GM23338 (cell line): ENCODE measurements around the gene SLC9A9. TPM values are rescaled to one million over a fixed set of nuclear protein-coding genes. Genes with fewer than 3 reads are reported as not detected.

Experiments used
- ATAC-seq: fragments of 200-7000 bp; cut with Tn5 transposase; 3 replicates; pipeline ENCODE4 v1.9.1; 2020
- DNase-seq: peaks from one replicate; pipeline ENCODE4 v3.0.0-alpha.2; 2015; ENCODE audit warnings: low spot score
- H2AFZ ChIP-seq: fragments of 200-600 bp; sonication (generic); 2 replicates; pipeline ENCODE4 v1.8.0; 2016; ENCODE audit warnings: antibody characterized with exemption, mild to moderate bottlenecking, moderate library complexity
- H3F3A ChIP-seq: fragments of 200-600 bp; sonication (generic); replicated peaks from 2 replicates; pipeline ENCODE4 v1.8.0; 2017; ENCODE audit warnings: antibody characterized with exemption, mixed run types, low read depth
- H3K27ac ChIP-seq: fragments of 200-600 bp; sonication (generic); 2 replicates; pipeline ENCODE4 v1.6.1; 2016; ENCODE audit warnings: low read depth
- H3K27me3 ChIP-seq: fragments of 200-600 bp; sonication (generic); 2 replicates; pipeline ENCODE4 v1.8.0; 2016; ENCODE audit warnings: mild to moderate bottlenecking, mixed run types, moderate library complexity; ENCODE audit not compliant: insufficient read depth
- H3K36me3 ChIP-seq: fragments of 200-600 bp; sonication (generic); 2 replicates; pipeline ENCODE4 v1.8.0; 2016; ENCODE audit warnings: mild to moderate bottlenecking; ENCODE audit not compliant: insufficient read depth
- H3K4me1 ChIP-seq: fragments of 200-600 bp; sonication (generic); 2 replicates; pipeline ENCODE4 v1.8.0; 2016; ENCODE audit warnings: mild to moderate bottlenecking, moderate library complexity; ENCODE audit not compliant: insufficient read depth
- H3K4me2 ChIP-seq: fragments of 200-600 bp; sonication (generic); 2 replicates; pipeline ENCODE4 v1.7.1; 2017; ENCODE audit warnings: mixed run types
- H3K4me3 ChIP-seq: fragments of 200-600 bp; sonication (generic); 2 replicates; pipeline ENCODE4 v1.6.1; 2016; ENCODE audit warnings: mixed run types
- H3K79me2 ChIP-seq: fragments of 200-600 bp; sonication (generic); replicated peaks from 2 replicates; pipeline ENCODE4 v1.8.0; 2017; ENCODE audit warnings: mild to moderate bottlenecking; ENCODE audit not compliant: insufficient read depth
- H3K9me2 ChIP-seq: fragments of 200-600 bp; sonication (generic); 2 replicates; pipeline ENCODE4 v1.8.0; 2017; ENCODE audit not compliant: insufficient read depth
- H4K20me1 ChIP-seq: fragments of 200-600 bp; sonication (generic); replicated peaks from 2 replicates; pipeline ENCODE4 v1.8.0; 2017; ENCODE audit warnings: mild to moderate bottlenecking; ENCODE audit not compliant: insufficient read depth
- H3K27ac Mint-ChIP-seq: 2 replicates; pipeline ENCODE4 v1.8.0; 2020; ENCODE audit warnings: inconsistent platforms, mild to moderate bottlenecking, moderate library complexity, mixed read lengths
- H3K27me3 Mint-ChIP-seq: 3 replicates; pipeline ENCODE4 v1.8.0; 2022; ENCODE audit warnings: low read depth, mild to moderate bottlenecking, moderate library complexity, mixed read lengths, inconsistent platforms; ENCODE audit not compliant: insufficient read depth, poor library complexity
- H3K36me3 Mint-ChIP-seq: 3 replicates; pipeline ENCODE4 v1.8.0; 2021; ENCODE audit warnings: low read depth, mild to moderate bottlenecking, inconsistent platforms, moderate library complexity, mixed read lengths
- H3K4me1 Mint-ChIP-seq: 3 replicates; pipeline ENCODE4 v1.8.0; 2020; ENCODE audit warnings: mild to moderate bottlenecking, inconsistent platforms, mixed read lengths
- H3K4me3 Mint-ChIP-seq: 3 replicates; pipeline ENCODE4 v1.8.0; 2021; ENCODE audit warnings: moderate library complexity, mild to moderate bottlenecking, inconsistent platforms, mixed read lengths
- H3K9me3 Mint-ChIP-seq: 3 replicates; pipeline ENCODE4 v1.8.0; 2020; ENCODE audit warnings: moderate library complexity, mild to moderate bottlenecking, inconsistent platforms, mixed read lengths
- CREB1 ChIP-seq: fragments of 250-450 bp; sonication (Bioruptor Pico); IDR thresholded peaks from 2 replicates; pipeline ENCODE4 v1.5.0; 2020; ENCODE audit warnings: low read depth, mild to moderate bottlenecking, moderate library complexity
- CTCF ChIP-seq, 2 experiments: fragments of 200-600 bp in 1 of 2; sonication (generic) in 1 of 2; conservative IDR thresholded peaks; 2 replicates each; pipeline versions ENCODE4 v1.5.1 to v1.6.1; 2016 to 2017; ENCODE audit warnings: antibody characterized with exemption in 2 of 2, low read depth in 2 of 2, mild to moderate bottlenecking in 2 of 2, moderate library complexity in 1 of 2
- EZH2 ChIP-seq: fragments of 200-600 bp; sonication (generic); IDR thresholded peaks from one replicate; pipeline ENCODE4 v1.8.0; 2017; ENCODE audit warnings: antibody characterized with exemption, mild to moderate bottlenecking, low read depth; ENCODE audit not compliant: unreplicated experiment
- EZH2phosphoT487 ChIP-seq: fragments of 200-600 bp; sonication (generic); IDR thresholded peaks from one replicate; pipeline ENCODE4 v1.8.1; 2018; ENCODE audit warnings: antibody characterized with exemption; ENCODE audit not compliant: unreplicated experiment
- JUNB ChIP-seq: IDR thresholded peaks from one replicate; pipeline ENCODE4 v1.6.1; 2016; ENCODE audit warnings: antibody characterized with exemption; ENCODE audit not compliant: unreplicated experiment
- NANOG ChIP-seq: IDR thresholded peaks from 2 replicates; pipeline ENCODE4 v1.6.1; 2016; ENCODE audit warnings: antibody characterized with exemption, borderline replicate concordance
- POLR2AphosphoS5 ChIP-seq: IDR thresholded peaks from 2 replicates; pipeline ENCODE4 v1.6.1; 2016; ENCODE audit warnings: antibody characterized with exemption, low read depth
- STAT1 ChIP-seq: IDR thresholded peaks from one replicate; pipeline ENCODE4 v1.6.1; 2016; ENCODE audit warnings: antibody characterized with exemption; ENCODE audit not compliant: unreplicated experiment
- ZNF114 ChIP-seq: fragments of 250-450 bp; sonication (Bioruptor Pico); IDR thresholded peaks from 2 replicates; pipeline ENCODE4 v1.5.0; 2020; ENCODE audit warnings: mild to moderate bottlenecking, moderate library complexity
- ZNF331 ChIP-seq: fragments of 250-450 bp; sonication (Bioruptor Pico); IDR thresholded peaks from 2 replicates; pipeline ENCODE4 v1.5.0; 2020; ENCODE audit warnings: low read depth, mild to moderate bottlenecking, moderate library complexity
- ZNF462 ChIP-seq: fragments of 250-450 bp; sonication (Bioruptor Pico); IDR thresholded peaks from 2 replicates; pipeline ENCODE4 v1.5.0; 2020; ENCODE audit warnings: mild to moderate bottlenecking, moderate library complexity
- polyA plus RNA-seq: library from polyadenylated mRNA; unstranded; fragments of >200 nt; fragmentation: Nextera tagmentation; extraction: Ambion mirVana; gene quantifications from 2 replicates; pipeline ENCODE4 v1.2.1, GENCODE V29; 2016
- total RNA-seq: library from RNA; depleted of rRNA; stranded (reverse); fragments of >200 nt; shearing (Covaris generic); gene quantifications from 2 replicates; pipeline ENCODE4 v1.2.3, GENCODE V29; 2014
- TF ChIP-seq, protein P1 (sequence below): IDR thresholded peaks from 2 replicates; pipeline ENCODE4 v1.6.1; 2016; ENCODE audit warnings: antibody characterized with exemption
- TF ChIP-seq, protein P2 (sequence below): IDR thresholded peaks from one replicate; pipeline ENCODE4 v1.6.1; 2018; ENCODE audit warnings: antibody characterized with exemption; ENCODE audit not compliant: unreplicated experiment

SLC9A9 gene
- total and polyA plus RNA-seq, 2 experiments from 2014 or later, result 1.3 to 1.6 TPM

DNA sequence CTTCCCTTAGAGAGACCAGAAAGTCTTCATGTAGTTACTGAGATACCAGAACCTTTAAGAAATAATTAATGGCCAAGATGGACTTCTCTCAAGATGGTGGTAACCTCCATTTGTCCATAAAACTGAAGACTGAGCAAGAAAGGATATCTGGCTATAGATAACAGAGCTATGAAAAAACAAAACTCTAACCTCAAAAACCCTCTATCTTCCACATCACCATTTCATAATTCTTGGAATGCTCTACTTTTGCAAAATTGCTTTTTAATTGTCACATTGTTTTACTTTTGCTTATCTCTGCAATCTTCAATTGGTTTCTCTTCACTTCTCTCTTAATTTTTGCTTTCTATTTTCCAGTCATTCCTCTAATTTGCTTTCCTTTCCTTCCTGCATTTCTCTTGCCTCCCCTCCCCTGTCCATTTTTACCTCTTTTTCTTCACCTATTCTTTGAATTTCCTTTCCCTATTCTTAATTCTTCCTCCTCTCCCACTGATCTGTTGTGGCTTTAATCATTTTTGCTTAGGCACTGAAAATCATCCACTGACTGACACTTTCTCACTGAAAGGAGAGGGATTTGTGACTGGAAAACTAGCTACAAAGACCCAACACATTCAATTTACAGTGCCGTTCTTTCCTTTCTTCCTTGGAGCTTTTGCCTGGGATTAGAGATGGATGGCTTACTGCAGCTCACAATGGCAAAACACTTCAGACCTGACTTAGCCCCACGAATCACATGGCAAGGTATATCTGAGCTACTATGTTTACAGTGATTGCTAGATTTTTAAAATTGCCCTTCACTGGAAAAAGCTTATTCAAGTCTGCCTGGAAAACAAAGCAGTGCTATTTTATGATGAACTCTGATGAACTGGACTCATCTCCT, 485.9 kb downstream of the SLC9A9 start:
- H3K4me2 ChIP-seq, result no peak overlapping the region
- no peak overlapping the region for H3K4me3 Mint-ChIP-seq
- ATAC-seq, result no peak
- TF ChIP-seq EZH2, result no peak
- no peak for TF ChIP-seq STAT1
- no peak for TF ChIP-seq EZH2phosphoT487
- TF ChIP-seq, protein P1, sequence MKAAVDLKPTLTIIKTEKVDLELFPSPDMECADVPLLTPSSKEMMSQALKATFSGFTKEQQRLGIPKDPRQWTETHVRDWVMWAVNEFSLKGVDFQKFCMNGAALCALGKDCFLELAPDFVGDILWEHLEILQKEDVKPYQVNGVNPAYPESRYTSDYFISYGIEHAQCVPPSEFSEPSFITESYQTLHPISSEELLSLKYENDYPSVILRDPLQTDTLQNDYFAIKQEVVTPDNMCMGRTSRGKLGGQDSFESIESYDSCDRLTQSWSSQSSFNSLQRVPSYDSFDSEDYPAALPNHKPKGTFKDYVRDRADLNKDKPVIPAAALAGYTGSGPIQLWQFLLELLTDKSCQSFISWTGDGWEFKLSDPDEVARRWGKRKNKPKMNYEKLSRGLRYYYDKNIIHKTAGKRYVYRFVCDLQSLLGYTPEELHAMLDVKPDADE, result no peak
- TF ChIP-seq, protein P2, sequence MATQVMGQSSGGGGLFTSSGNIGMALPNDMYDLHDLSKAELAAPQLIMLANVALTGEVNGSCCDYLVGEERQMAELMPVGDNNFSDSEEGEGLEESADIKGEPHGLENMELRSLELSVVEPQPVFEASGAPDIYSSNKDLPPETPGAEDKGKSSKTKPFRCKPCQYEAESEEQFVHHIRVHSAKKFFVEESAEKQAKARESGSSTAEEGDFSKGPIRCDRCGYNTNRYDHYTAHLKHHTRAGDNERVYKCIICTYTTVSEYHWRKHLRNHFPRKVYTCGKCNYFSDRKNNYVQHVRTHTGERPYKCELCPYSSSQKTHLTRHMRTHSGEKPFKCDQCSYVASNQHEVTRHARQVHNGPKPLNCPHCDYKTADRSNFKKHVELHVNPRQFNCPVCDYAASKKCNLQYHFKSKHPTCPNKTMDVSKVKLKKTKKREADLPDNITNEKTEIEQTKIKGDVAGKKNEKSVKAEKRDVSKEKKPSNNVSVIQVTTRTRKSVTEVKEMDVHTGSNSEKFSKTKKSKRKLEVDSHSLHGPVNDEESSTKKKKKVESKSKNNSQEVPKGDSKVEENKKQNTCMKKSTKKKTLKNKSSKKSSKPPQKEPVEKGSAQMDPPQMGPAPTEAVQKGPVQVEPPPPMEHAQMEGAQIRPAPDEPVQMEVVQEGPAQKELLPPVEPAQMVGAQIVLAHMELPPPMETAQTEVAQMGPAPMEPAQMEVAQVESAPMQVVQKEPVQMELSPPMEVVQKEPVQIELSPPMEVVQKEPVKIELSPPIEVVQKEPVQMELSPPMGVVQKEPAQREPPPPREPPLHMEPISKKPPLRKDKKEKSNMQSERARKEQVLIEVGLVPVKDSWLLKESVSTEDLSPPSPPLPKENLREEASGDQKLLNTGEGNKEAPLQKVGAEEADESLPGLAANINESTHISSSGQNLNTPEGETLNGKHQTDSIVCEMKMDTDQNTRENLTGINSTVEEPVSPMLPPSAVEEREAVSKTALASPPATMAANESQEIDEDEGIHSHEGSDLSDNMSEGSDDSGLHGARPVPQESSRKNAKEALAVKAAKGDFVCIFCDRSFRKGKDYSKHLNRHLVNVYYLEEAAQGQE, result no peak
- TF ChIP-seq ZNF331 (CRISPR knock-in tag), result no peak
- TF ChIP-seq JUNB, result no peak
- TF ChIP-seq NANOG, result no peak
- TF ChIP-seq CTCF (conservative IDR thresholded peaks at IDR 0.05; ENCODE audit: low read depth in 2 of 2), result no peak
- TF ChIP-seq ZNF114 (CRISPR knock-in tag), result no peak
- no peak for TF ChIP-seq ZNF462 (CRISPR knock-in tag)
- TF ChIP-seq CREB1 (CRISPR knock-in tag), result no peak
- no peak for TF ChIP-seq POLR2AphosphoS5
- no peak overlapping the region for H3K27ac Mint-ChIP-seq
- no peaks in the 10 kb centered on the region for H3K36me3 ChIP-seq
- no peaks in the 10 kb centered on the region for H3K4me1 Mint-ChIP-seq
- H3F3A ChIP-seq, result no peaks in the 10 kb centered on the region
- no peaks in the 10 kb centered on the region for H3K27me3 ChIP-seq
- no peaks in the 10 kb centered on the region for H3K36me3 Mint-ChIP-seq
- no peaks in the 10 kb centered on the region for H3K9me3 Mint-ChIP-seq
- H2AFZ ChIP-seq, result peak overlapping the region; percentile 6; the same call in 1 of the 2 replicates
- no peak overlapping the region for H3K4me3 ChIP-seq
- no peaks in the 10 kb centered on the region; the same call in 1 of the 2 replicates for H3K9me2 ChIP-seq
- DNase-seq, result no peak
- no peaks in the 10 kb centered on the region for H3K4me1 ChIP-seq
- H3K27me3 Mint-ChIP-seq, result peaks cover 3% of the 10 kb centered on the region
- no peaks in the 10 kb centered on the region for H4K20me1 ChIP-seq
- H3K79me2 ChIP-seq, result no peaks in the 10 kb centered on the region
- no peak overlapping the region for H3K27ac ChIP-seq
